HuH-7 (cell line): ENCODE data around the gene GIMAP1.
"Not testable (repeated sequence)": the region's sequence is repeated elsewhere in the genome, so short reads cannot be mapped to it uniquely, and the experiment has no call there.

Source experiments
- DNase-seq: peaks from one replicate; pipeline ENCODE4 v3.0.0; 2011; ENCODE audit warnings: low spot score

Gene GIMAP1

DNA sequence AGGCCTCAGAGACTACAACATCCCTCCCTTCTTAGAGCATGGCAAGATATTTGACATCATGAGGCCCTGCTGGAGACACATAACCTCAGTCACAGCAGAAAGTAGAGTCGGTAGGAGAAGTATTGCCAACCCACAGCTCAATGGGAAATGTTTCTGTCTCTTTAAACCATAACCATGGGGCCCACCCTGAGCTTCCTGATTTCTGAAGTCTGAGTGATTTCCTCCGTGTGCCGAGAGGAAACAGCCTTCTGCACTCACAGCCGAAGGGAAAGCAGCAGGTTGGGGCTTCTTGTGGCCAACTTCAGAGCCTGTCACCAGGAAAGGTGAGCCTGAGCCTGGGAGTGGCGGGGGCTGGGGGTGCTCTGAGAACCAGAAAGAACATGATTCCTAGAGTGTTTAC lies at the start of gene GIMAP1:
Gene GIMAP1, plus strand, starts transcription at position 246 of the 400 bp plus-strand sequence. CDS start 2,435 bp downstream, outside the sequence.
- DNase-seq, result no peak

DNA sequence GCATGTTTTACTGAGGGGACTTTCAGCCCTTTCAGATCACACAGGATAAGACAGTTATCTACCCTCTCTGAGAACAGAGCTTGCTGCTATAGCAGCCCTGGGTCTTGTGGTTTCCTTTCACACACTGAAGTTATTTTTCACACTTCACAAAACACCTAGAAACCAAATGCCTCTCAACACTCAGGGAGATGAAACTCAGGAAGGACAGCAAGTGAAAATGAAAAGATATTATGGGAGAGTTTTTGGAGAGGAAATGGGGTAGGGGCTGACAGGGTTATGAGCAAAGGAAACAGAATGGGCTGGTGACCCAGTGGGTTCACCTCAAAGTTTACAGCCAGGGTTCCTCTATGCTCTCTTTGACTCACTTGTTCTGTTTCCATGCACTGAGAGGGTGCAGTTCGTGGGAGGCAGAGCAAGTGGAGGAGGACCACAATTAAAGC lies 47.9 kb upstream of the GIMAP1 start:
- no peak for DNase-seq

DNA sequence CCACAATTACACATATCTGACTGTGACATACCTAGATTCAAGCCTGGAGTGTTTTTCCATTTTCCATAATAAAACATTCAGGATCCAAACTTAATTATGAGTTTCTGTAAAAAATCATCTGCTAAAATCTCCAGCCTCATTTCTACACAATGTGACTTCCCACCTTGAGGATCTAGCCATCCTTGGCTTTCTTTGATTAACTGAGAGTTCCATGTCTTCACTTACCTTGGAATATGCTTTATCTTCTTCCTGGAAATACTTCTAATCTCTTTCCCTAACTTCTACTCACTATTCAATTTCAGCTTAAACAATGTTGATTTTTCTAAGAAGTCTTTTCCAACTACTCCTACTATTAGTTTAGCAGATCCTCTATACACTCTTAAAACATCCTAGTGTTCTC lies 47.4 kb upstream of the GIMAP1 start:
- no peak for DNase-seq

DNA sequence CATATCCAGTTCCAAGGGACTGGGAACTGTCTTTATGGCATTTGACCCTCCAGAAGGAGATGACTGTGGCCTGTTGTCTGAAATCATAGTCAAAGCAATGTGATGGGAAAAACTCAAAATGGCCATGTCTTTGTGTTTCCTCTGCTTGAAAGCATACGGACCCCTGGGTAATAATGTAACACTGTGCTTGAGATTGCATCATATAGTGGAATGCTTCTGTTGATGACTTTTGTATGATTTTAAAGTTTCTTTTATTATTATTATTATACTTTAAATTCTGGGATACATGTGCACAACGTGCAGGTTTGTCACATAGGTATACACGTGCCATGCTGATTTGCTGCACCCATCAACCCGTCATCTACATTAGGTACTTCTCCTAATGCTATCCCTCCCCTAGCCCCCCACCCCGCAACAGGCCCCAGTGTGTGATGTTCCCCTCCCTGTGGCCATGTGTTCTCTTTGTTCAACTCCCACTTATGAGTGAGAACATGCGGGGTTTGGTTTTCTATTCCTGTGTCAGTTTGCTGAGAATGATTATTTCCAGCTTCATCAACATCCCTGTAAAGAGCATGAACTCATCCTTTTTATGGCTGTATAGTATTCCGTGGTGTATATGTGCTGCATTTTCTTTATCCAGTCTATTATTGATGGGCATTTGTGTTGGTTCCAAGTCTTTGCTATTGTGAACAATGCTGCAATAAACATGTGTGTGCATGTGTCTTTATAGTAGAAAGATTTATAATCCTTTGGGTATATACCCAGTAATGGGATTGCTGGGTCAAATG lies 44.4 kb upstream of the GIMAP1 start:
- not testable (repeated sequence) for DNase-seq

DNA sequence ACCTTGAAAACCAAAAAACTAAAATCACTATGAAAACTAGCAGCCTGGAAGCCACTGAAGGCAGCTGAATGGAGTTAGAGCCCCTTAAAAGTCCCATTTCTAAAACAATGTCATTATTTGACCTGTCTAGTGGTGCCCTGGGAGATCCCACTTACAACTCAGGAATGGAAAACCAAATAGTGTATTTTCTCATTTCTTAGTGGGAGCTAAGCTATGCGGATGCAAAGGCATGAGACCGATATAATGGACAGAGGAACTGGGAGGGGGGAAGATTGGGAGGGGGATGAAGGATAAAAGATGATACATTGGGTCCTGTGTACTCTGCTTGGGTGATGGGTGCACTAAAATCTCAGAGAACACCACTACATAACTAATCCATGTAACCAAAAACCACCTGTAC lies 40.7 kb upstream of the GIMAP1 start:
- no peak for DNase-seq

DNA sequence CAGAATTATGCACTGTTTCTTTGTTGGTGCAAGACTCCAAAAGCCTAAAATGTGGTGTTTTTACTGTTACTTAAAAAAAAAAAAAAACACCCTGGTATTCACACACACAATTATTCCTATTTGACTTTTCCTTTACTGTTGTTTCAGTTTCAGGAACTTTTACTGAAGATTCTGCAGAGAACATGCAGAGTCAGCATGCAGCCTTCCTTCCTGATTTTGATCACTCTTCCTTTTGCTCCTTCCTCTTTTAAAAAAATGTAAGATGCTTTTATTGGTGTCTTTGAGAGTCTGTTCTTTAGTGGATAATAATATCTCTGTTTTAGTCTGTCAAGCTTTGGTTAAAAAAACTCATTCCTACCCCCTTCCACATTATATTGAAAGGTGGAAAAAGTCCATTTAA lies 40.1 kb upstream of the GIMAP1 start:
- not testable (repeated sequence) for DNase-seq

DNA sequence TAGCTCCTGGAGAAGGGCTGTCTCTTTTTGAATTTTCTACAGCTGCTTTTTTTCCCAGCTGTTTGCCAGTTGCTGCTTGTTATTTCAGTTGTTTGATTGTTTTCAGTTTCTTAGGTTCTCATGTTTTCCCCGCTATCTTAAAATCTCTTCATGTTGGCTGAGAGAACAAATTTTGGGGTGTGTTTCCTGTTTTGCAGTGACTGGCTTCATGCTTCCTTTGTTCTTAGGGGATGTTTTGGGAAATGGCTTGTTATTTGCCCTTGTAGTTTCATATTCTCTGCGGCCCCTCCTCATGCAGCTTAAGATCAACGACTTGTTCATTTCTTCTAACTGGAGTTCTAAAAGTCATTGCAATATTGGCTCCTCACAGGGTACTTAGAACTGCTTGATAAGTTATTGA lies 39.6 kb upstream of the GIMAP1 start:
- DNase-seq, result not testable (repeated sequence)

DNA sequence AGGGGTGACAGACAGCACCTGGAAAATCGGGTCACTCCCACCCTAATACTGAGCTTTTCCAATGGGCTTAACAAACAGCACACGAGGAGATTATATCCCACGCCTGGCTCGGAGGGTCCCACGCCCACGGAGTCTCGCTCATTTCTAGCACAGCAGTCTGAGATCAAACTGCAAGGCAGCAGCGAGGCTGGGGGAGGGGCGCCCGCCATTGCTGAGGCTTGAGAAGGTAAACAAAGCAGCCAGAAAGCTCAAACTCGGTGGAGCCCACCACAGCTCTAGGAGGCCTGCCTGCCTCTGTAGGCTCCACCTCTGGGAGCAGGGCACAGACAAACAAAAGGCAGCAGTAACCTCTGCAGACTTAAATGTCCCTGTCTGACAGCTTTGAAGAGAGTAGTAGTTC lies 37.8 kb upstream of the GIMAP1 start:
- not testable (repeated sequence) for DNase-seq

DNA sequence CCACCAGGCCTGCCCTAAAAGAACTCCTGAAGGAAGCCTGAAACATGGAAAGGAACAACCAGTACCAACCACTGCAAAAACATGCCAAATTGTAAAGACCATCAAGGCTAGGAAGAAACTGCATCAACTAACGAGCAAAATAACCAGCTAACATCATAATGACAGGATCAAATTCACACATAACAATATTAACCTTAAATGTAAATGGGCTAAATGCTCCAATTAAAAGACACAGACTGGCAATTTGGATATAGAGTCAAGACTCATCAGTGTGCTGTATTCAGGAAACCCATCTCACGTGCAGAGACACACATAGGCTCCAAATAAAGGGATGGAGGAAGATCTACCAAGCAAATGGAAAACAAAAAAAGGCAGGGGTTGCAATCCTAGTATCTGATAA lies 36.0 kb upstream of the GIMAP1 start:
- not testable (repeated sequence) for DNase-seq

DNA sequence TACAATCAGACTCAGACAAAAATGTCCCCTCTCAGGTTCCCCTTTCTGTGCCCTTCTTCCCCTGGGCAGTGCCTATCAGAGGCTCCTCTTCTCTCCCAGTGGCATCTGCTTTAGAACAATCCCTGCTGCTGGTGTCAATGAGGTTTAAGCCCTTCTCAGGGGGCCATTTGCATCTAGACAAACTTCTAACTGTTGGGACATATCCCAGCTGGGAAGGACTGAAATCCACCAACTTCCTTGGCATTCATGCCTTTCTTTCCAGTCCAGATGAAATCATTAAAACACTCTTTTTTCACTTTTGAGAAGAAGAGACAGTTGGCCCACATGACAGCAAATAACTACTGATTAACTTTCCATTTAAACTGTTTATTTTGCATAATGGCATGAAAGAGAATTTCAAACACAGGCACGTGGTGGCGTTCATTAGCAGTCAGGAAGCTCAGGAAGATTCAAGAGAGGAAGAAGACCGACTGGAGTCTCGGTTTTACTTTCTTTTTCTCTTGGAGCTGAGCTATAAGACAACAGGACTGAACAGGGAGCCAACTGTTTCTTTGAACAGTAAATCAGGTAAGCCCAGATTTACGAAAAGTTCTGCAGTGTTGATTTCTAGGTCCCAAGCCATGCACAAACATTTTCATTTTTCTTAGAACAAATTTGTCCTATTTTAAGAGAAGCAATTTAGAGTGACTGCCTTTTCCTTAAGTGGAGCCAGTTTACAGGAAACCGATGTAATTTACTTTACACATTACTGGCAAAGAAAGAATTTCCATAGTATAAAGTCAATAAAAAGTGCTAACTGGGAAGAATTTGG lies 31.0 kb upstream of the GIMAP1 start, which contains the start of gene GIMAP2:
Gene GIMAP2, plus strand, starts transcription at position 488 of the 811 bp plus-strand sequence. CDS start 1,354 bp downstream, outside the sequence.
- DNase-seq, result no peak

DNA sequence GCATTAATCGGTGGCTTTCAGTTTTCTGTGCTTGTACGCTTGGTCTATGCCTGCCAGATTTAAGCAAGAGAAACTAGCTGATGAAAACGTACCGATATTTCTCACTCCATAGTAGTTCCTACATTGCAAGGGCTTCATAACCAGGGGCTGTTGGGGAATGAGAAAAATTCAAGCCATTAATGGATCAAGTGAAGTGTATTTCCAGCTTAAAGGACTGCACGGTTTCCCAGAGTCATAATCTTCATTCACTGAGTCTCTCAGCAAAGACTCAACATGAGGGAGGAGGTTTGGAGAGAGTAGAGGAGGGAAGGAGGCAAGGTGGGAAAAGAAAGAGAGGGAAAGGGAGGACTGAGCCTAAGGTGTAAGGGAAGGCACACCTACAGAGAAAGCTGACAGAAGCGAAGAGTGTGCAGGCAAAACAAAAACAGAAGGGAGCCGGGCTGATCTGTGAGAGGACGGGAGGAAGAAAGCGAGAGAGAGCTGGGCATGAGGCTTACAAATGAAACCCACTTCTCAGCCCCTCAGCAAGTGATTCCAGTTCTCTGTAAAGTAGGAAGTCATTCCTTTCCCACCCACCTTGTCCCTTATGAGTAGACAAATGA lies 30.3 kb upstream of the GIMAP1 start:
- DNase-seq, result no peak

DNA sequence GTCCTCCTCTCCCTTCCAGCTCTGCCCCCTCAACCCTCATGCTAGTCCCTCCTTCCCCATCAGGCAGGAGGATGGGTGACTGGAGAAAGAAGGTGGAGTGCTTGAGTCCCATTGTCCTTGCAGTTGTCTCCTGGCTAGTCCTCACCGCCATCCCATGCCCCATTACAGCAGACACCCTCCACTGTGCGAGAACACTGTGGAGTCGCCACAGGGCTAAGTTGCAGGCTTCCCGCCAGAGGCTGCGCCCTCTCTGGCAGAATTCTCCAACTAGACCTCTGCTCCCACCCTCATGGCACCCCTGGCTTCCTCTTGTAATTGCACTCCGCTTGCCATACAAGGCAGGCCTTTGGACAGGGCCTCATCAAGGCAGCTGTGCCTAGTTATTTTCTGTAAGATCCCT lies 27.8 kb upstream of the GIMAP1 start:
- no peak for DNase-seq

DNA sequence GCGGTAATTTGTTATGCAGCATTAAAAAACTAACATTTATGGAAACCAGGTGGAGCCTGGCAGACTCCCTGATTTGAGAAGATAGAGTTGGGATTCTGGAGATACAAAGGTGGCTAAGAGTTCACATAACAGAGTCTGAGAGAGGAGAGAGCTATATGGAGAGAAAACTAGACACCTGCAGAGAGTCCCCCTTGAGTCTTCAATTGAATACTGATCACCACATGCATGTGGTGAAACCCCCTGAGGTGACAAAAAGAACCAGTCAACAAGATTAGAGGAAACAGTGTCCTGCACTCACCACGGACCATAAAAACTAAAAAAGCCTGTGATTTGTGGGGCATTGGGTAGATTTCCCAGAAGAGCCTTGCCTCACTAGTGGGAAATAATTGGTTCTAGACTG lies 20.8 kb upstream of the GIMAP1 start:
- no peak for DNase-seq

DNA sequence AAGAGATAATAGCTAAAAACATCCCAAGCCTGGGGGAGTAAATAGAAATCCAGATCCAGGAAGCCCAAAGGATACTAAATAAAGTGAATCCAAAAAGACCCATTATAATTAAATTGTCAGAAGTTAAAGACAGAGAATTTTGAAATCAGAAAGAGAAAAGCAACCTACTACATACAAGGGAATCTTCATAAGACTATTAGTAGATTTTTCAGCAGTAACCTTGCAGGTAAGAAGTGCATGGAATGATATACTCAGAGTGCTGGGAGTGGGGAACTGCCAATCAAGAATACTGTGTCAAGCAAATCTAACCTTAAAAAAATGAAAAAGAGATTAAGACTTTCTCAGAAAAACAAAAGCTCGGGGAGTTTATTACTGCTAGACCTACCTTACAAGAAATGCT lies 13.2 kb upstream of the GIMAP1 start:
- no peak for DNase-seq

DNA sequence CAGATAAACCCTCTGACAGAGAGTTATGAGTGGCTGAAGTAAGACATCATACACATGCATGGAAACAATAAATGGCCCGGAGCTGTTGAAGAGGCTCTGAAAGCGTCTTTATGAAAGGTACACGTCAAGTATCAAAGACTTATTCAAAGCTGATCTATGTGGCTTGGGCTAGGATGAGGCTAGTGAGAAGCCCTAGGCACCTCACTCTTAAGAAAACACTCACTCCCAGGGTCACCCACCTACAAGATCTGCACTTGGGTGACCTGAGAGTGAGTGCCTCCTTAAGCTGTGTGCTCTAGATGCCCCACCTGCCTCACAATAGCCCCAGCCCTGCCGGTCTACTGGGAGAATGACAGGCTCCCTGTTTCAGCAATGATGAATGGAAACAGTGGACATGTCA lies 1.1 kb upstream of the GIMAP1 start:
- no peak for DNase-seq

DNA sequence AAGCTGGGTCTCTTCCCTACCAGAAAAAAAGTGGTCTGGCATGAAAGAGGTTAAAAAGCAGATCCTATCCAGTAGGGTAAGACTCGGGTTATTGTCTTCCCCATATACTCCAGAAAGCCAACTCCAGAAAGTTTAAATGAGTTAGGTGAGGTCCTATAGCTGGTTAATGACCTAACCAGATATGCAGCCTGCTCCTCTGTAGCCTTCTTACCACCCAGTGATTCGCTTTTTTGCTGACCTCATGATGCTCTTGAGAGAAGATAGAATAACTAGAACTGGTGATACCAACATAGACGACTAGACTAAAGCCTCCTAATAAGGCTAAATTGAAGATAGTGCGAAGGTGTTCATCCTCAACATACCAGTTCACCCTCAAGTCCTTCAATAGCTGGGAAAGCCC lies 675 bp upstream of the GIMAP1 start:
- DNase-seq, result no peak

DNA sequence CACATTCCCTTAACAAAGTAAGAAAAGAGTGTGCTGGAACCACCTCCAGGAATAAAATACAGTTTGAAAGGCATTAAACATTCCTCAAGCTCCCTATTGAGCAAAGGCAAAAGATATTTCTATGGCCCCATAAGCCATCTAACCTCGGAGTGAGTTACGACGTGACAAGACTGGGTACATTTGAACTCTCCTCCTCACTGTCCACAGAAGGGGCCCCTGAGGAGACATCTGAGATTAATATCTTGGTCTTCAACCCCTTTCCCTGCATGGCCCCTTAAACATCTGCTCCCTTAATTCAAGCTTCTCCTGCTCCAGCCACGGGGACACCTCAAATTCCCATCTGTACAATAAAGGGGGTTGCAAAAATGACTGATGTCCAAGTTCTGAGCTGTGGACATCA lies 526 bp downstream of the GIMAP1 start:
- no peak for DNase-seq

DNA sequence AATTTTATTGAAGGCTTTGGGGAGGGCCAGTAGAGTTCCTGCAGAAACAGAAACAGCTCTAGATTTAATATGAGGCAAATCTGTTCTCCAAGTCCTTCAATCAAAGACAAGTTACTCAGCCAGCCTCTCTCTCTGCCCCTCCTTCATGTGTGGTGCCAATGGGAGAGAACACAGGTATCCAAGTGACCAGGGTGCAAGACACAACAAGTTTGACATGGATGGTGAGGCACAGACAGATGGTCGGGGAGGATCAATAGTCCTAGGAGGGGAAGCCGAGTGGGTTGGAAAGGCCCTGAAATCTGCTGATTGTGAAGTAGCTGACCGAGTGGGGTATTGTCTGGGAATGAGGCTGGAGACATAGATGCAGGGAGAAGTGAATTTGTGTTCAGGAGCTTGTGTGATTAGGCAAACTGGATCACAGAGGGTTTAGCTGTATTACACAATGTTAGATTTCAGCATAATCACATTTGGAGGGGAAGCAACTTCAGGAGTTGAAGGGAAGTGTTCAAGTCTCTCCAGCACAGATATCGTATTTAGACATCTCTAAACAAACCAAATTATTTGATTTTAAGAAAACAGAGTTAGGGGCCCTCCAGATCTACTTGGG lies 1.5 kb downstream of the GIMAP1 start:
- DNase-seq, result no peak

DNA sequence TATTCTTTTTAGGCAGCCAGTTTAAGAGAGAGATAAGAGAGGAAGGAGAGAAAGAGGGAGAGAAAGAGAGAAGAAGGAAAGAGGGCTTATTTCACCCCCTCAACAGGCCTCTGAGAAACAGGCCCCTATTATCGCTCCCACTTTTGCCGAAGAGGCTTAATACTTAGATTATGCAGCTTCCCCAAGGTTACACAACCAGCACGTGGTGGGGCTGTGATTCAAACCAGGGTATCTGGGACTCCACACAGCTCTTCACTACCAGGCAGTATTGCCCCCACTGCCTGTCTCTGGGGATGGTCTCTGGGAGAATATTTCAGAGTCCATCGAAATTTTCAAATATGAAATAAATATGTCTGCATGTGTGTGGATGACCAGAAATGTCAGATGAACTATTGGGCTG lies 3.0 kb downstream of the GIMAP1 start:
- DNase-seq, result no peak

DNA sequence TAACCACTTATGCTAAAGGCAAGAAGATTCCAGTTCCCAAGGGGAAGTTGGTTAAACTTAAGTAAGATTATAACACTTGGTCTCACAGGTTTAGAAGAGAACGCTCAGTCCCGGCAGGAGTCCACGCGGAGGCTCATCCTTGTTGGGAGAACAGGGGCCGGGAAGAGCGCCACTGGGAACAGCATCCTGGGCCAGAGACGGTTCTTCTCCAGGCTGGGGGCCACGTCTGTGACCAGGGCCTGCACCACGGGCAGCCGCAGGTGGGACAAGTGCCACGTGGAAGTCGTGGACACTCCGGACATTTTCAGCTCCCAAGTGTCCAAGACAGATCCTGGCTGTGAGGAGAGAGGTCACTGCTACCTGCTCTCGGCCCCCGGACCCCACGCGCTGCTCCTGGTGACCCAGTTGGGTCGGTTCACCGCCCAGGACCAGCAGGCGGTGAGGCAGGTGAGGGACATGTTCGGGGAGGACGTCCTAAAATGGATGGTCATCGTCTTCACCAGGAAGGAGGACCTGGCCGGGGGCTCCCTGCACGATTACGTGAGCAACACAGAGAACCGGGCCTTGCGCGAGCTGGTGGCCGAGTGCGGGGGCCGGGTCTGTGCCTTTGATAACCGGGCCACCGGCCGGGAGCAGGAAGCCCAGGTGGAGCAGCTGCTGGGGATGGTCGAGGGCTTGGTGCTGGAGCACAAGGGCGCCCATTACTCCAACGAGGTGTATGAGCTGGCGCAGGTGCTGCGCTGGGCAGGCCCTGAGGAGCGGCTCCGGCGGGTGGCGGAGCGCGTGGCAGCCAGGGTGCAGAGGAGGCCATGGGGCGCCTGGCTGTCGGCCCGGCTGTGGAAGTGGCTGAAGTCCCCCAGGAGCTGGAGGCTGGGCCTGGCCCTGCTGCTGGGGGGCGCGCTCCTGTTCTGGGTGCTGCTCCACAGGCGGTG lies 3.8 kb downstream of the GIMAP1 start:
- no peak for DNase-seq

DNA sequence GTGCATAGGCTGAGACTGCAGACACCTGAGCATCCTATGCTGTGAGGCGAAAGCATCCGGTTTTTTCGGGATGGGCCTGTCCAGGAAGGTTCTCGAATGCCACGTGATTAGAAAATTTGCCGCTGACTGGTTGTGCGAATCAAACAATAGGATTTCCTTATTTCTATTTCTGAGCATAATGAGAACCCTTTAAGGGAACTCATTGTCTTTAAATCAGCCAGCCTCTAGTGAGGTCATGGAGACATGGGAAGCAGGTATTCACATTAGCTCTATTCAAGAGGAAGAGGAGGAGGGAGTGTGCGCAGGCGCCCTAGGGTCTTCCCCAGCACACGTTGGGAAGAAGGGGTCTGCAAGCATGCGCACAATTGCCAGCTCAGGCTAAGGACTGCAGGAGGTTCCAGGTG lies 5.6 kb downstream of the GIMAP1 start:
- no peak for DNase-seq
